Thyroid gland (tissue), 4 donors: ENCODE data around the gene RTF1.

Experiments used
- POLR2A ChIP-seq, 2 donors: fragments of 450-650 bp; IDR thresholded peaks; one replicate each; pipeline ENCODE4 v1.6.1; 2017; ENCODE audit warnings: antibody characterized with exemption in 2 of 2, mild to moderate bottlenecking in 2 of 2, moderate library complexity in 1 of 2
- TF ChIP-seq, protein P1 (sequence below), 6 experiments: fragments of 200-600 bp in 3 of 6; fragments of 450-650 bp in 3 of 6; sonication (generic) in 3 of 6; IDR thresholded peaks; one replicate each; pipeline ENCODE4 v1.5.1; 2016 to 2019; ENCODE audit warnings: antibody characterized with exemption in 6 of 6, mild to moderate bottlenecking in 2 of 6, inconsistent platforms in 1 of 6, moderate library complexity in 1 of 6

GRCh38 chr15:41490355-41490754 lies 73.5 kb downstream of the RTF1 start:
- TF ChIP-seq, protein P1, sequence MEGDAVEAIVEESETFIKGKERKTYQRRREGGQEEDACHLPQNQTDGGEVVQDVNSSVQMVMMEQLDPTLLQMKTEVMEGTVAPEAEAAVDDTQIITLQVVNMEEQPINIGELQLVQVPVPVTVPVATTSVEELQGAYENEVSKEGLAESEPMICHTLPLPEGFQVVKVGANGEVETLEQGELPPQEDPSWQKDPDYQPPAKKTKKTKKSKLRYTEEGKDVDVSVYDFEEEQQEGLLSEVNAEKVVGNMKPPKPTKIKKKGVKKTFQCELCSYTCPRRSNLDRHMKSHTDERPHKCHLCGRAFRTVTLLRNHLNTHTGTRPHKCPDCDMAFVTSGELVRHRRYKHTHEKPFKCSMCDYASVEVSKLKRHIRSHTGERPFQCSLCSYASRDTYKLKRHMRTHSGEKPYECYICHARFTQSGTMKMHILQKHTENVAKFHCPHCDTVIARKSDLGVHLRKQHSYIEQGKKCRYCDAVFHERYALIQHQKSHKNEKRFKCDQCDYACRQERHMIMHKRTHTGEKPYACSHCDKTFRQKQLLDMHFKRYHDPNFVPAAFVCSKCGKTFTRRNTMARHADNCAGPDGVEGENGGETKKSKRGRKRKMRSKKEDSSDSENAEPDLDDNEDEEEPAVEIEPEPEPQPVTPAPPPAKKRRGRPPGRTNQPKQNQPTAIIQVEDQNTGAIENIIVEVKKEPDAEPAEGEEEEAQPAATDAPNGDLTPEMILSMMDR (IDR thresholded peaks at IDR 0.05), result no peak
- no peak for TF ChIP-seq POLR2A (IDR thresholded peaks at IDR 0.05)
